Esophagus squamous epithelium (tissue), 5 donors: ENCODE measurements around the gene TPRG1. TPM values are rescaled to one million over a fixed set of nuclear protein-coding genes. Genes with fewer than 3 reads are reported as not detected.

Experiments used
- DNase-seq: peaks from one replicate; lab custom pipeline; 2025; lab: John Stamatoyannopoulos, UW
- H3K27ac ChIP-seq, 4 donors: fragments of 200-600 bp; sonication (generic); one replicate each; pipeline ENCODE4 v1.5.1; 2016 to 2019; ENCODE audit warnings: mild to moderate bottlenecking in 1 of 4
- H3K27me3 ChIP-seq, 4 donors: fragments of 200-600 bp; sonication (generic); 1 replicate in 3 of 4; 2 replicates in 1 of 4; pipeline versions ENCODE4 v1.5.1 to v1.6.0; 2017 to 2021; ENCODE audit warnings: antibody characterized with exemption in 1 of 4
- H3K36me3 ChIP-seq, 3 donors: fragments of 200-600 bp; sonication (generic); one replicate each; pipeline ENCODE4 v1.5.1; 2016 to 2019
- H3K4me1 ChIP-seq, 3 donors: fragments of 200-600 bp; sonication (generic); one replicate each; pipeline ENCODE4 v1.5.1; 2017 to 2019
- H3K4me3 ChIP-seq, 4 donors: fragments of 200-600 bp; sonication (generic); 1 replicate in 3 of 4; 2 replicates in 1 of 4; pipeline ENCODE4 v1.5.1; 2016 to 2019; ENCODE audit warnings: mild to moderate bottlenecking in 2 of 4, moderate library complexity in 1 of 4
- H3K9me3 ChIP-seq, 3 donors: fragments of 200-600 bp; sonication (generic); one replicate each; pipeline ENCODE4 v1.5.1; 2016 to 2019
- CTCF ChIP-seq, 6 experiments: fragments of 450-650 bp in 4 of 6; fragments of 200-600 bp in 2 of 6; sonication (generic) in 2 of 6; IDR thresholded peaks; one replicate each; pipeline ENCODE4 v1.5.1; 2016 to 2019; ENCODE audit warnings: antibody characterized with exemption in 6 of 6, mild to moderate bottlenecking in 4 of 6, moderate library complexity in 4 of 6
- POLR2A ChIP-seq, 4 donors: fragments of 450-650 bp; IDR thresholded peaks; one replicate each; pipeline ENCODE4 v1.6.1; 2017; ENCODE audit warnings: antibody characterized with exemption in 4 of 4, mild to moderate bottlenecking in 4 of 4, moderate library complexity in 3 of 4
- WGBS, 2 donors: methylation state at CpG; one replicate each; pipeline ENCODE4 v1.1.5; 2018; 5-methylcytosine and 5-hydroxymethylcytosine counted together
- intact Hi-C: fragments of 100-400 bp; cut with DNase I; formaldehyde crosslinking; loops from one replicate; pipeline ENCODE4 v1.15.0; 2022
- total RNA-seq, 4 donors: library from RNA; depleted of rRNA; stranded (reverse); fragments of >200 nt; gene quantifications; one replicate each; pipeline ENCODE4 v1.1.0, GENCODE V29; 2016
- donor health status: DM: yes; HTN: yes; CAD: no.

Gene TPRG1
- total RNA-seq, 4 donors from 2014 or later = 15.1 to 23.3 (median 22.1) TPM

DNA sequence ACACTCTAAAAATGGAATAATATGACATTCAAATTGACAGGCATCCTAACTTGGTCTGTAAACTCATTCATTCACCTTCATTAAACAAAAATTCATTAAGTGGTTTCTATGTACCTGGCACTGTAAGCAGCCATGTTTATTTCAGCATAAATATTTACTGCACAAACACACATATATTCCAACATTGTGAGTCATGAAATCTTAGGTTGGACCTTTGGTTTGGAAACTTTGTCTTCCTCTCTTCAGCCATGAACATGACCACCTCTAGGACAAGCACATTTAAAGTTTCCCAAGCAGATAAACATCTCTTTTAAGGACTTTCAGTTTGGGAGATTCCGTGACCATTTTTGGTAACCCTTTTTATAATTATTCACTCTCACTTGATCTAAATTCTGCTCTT lies 131.8 kb downstream of the TPRG1 start:
- Histone ChIP-seq H3K9me3 (no peaks in the 10 kb centered on the region), H3K36me3 (no peaks in the 10 kb centered on the region), H3K4me3 (no peak overlapping the region), H3K27me3 (no peaks in the 10 kb centered on the region), H3K27ac (peak overlapping the region in 1 of 4 donors; percentile 69), H3K4me1 (peaks cover 0 to 59% (median 7%) of the 10 kb centered on the region in 3 donors)
- no peak for DNase-seq
- intact Hi-C loops = no loop called here
- no peak for TF ChIP-seq POLR2A (IDR thresholded peaks at IDR 0.05)
- TF ChIP-seq CTCF (IDR thresholded peaks at IDR 0.05) = no peak
- 3 to 90% methylated on average over 1 of the region's 1 CpG for WGBS, 2 donors

- intact Hi-C loops = no loop called here
- Histone ChIP-seq H3K4me3 (no peak overlapping the region), H3K27me3 (no peaks in the 10 kb centered on the region), H3K9me3 (no peaks in the 10 kb centered on the region), H3K4me1 (peaks cover 3 to 59% (median 13%) of the 10 kb centered on the region in 3 donors), H3K27ac (peak overlapping the region; percentile 53 to 69 (median 68)), H3K36me3 (no peaks in the 10 kb centered on the region)
- no peak for DNase-seq
- TF ChIP-seq CTCF (IDR thresholded peaks at IDR 0.05) (no peak), POLR2A (IDR thresholded peaks at IDR 0.05) (no peak)
- 26 to 29% methylated on average over 10 of the region's 10 CpGs for WGBS, 2 donors
These were observed 132.9 kb downstream of the TPRG1 start for GRCh38 chr3:189304465-189305351.

DNA sequence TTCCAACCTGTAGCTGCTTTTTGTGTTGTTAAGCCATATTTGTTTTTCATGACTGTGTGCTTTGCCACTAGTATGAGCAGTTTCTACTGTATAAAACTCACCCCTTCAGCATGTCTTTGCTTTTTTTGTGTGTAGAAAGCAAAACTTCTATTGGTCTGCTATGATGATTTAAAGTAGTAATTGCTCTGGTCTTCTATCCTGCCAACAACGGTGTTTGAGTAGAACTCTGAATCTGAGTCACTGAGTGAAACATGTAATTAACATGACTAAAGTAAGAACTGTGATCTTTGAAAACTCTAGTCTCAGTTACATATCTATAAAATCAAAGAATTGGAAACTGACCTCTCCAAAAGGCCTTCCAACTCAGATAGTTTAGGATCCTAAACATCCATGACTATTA lies 133.6 kb downstream of the TPRG1 start:
- H3K4me3 ChIP-seq = no peak overlapping the region
- H3K27ac ChIP-seq = peak overlapping the region; percentile 53 to 69 (median 68)
- H3K36me3 ChIP-seq = no peaks in the 10 kb centered on the region
- no peaks in the 10 kb centered on the region for H3K27me3 ChIP-seq
- WGBS, 2 donors = 33 to 44% methylated on average over 1 of the region's 1 CpG
- intact Hi-C loops = no loop called here
- DNase-seq = no peak
- TF ChIP-seq CTCF (IDR thresholded peaks at IDR 0.05) (no peak), POLR2A (IDR thresholded peaks at IDR 0.05) (no peak)
- peaks cover 3 to 59% (median 17%) of the 10 kb centered on the region in 3 donors for H3K4me1 ChIP-seq
- no peaks in the 10 kb centered on the region for H3K9me3 ChIP-seq

- H3K36me3 ChIP-seq = no peaks in the 10 kb centered on the region
- intact Hi-C loops = no loop called here
- DNase-seq = no peak
- no peaks in the 10 kb centered on the region for H3K27me3 ChIP-seq
- no peaks in the 10 kb centered on the region for H3K9me3 ChIP-seq
- H3K27ac ChIP-seq = peak overlapping the region in 3 of 4 donors; percentile 50 to 69 (median 68)
- peaks cover 3 to 50% (median 17%) of the 10 kb centered on the region in 3 donors for H3K4me1 ChIP-seq
- no peak overlapping the region for H3K4me3 ChIP-seq
- 75 to 79% methylated on average over 7 of the region's 7 CpGs for WGBS, 2 donors
- TF ChIP-seq POLR2A (IDR thresholded peaks at IDR 0.05) (no peak), CTCF (IDR thresholded peaks at IDR 0.05) (no peak)
These were observed 136.2 kb downstream of the TPRG1 start for GRCh38 chr3:189307963-189308362.

- Histone ChIP-seq H3K4me3 (no peak overlapping the region), H3K9me3 (no peaks in the 10 kb centered on the region), H3K4me1 (peaks cover 3 to 50% (median 17%) of the 10 kb centered on the region in 3 donors), H3K27ac (peak overlapping the region in 3 of 4 donors; percentile 6 to 74 (median 68)), H3K36me3 (no peaks in the 10 kb centered on the region), H3K27me3 (no peaks in the 10 kb centered on the region)
- DNase-seq = no peak
- TF ChIP-seq CTCF (IDR thresholded peaks at IDR 0.05) (peak in 2 of 6 experiments; percentile 28 to 34), POLR2A (IDR thresholded peaks at IDR 0.05) (no peak)
- intact Hi-C loops = no loop called here
These were observed 136.8 kb downstream of the TPRG1 start for GRCh38 chr3:189308608-189309007.
